ENCODE measurements around the gene PCDHA7.
"Not testable (repeated sequence)": the region's sequence is repeated elsewhere in the genome, so short reads cannot be mapped to it uniquely, and the experiment has no call there.

PCDHA7 gene

DNA sequence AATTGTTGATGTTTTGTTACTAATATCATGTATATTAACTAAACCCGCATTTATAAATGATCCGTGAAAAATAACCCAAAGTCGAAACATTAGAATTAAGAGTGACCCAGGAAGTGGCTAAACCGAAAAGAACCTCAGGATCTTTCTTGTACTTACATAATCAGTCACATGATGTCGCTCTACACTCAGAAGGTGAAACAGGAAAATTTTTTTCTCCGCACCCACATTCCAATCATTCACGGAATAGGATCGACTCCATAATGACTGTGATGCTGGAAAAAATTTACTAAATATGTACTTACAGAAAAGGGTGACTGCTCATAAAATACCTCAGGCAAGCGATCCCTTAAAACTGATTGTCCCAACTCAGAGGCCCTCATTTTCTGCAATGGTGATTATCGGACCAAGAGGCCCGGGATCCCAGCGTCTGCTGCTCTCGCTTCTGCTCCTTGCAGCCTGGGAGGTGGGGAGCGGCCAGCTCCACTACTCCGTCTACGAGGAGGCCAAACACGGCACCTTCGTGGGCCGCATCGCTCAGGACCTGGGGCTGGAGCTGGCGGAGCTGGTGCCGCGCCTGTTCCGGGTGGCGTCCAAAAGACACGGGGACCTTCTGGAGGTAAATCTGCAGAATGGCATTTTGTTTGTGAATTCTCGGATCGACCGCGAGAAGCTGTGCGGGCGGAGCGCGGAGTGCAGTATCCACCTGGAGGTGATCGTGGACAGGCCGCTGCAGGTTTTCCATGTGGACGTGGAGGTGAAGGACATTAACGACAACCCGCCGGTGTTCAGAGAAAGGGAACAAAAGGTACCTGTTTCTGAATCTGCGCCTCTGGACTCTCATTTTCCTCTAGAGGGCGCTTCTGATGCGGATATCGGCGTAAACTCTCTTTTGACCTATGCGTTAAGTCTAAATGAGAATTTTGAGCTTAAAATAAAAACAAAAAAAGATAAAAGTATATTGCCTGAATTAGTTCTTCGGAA, 41.3 kb downstream of the PCDHA7 start, which contains the start of gene PCDHA12:
Gene PCDHA12, plus strand, starts transcription at position 224 of the 981 bp plus-strand sequence. Its CDS starts 165 bp downstream, at position 389.
- H2AFZ ChIP-seq (ENCODE audit: low read length): no peak within 1 kb of the TSS
- no peaks in the 10 kb centered on the region for H4K20me1 ChIP-seq (ENCODE audit: insufficient read depth, low read length)
- no peak within 1 kb of the TSS for H3K4me3 ChIP-seq (ENCODE audit: low read depth, low read length, poor library complexity, severe bottlenecking)
- H3K4me1 ChIP-seq (ENCODE audit: insufficient read depth, low read length, severe bottlenecking): no peaks in the 10 kb centered on the region
- H3K79me2 ChIP-seq (ENCODE audit: insufficient read depth, low read length): no peaks in the 10 kb centered on the region
- H3K36me3 ChIP-seq (ENCODE audit: insufficient read depth, low read length): no peaks in the 10 kb centered on the region
- H3K4me2 ChIP-seq (ENCODE audit: low read length): no peak within 1 kb of the TSS
- no peaks in the 10 kb centered on the region for H3K9me3 ChIP-seq (ENCODE audit: low read length)
- no peak within 1 kb of the TSS for H3K27ac ChIP-seq (ENCODE audit: low read depth, low read length, poor library complexity, severe bottlenecking)
- TF ChIP-seq EZH2 (IDR thresholded peaks at IDR 0.05; ENCODE audit: borderline replicate concordance, low read length): no peak
- TF ChIP-seq, protein P1, sequence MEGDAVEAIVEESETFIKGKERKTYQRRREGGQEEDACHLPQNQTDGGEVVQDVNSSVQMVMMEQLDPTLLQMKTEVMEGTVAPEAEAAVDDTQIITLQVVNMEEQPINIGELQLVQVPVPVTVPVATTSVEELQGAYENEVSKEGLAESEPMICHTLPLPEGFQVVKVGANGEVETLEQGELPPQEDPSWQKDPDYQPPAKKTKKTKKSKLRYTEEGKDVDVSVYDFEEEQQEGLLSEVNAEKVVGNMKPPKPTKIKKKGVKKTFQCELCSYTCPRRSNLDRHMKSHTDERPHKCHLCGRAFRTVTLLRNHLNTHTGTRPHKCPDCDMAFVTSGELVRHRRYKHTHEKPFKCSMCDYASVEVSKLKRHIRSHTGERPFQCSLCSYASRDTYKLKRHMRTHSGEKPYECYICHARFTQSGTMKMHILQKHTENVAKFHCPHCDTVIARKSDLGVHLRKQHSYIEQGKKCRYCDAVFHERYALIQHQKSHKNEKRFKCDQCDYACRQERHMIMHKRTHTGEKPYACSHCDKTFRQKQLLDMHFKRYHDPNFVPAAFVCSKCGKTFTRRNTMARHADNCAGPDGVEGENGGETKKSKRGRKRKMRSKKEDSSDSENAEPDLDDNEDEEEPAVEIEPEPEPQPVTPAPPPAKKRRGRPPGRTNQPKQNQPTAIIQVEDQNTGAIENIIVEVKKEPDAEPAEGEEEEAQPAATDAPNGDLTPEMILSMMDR (IDR thresholded peaks at IDR 0.05; ENCODE audit: low read length): peak; percentile 26
- no peaks in the 10 kb centered on the region for H3F3A ChIP-seq (ENCODE audit: insufficient read depth, low read length)
- no peak within 1 kb of the TSS for H3K9ac ChIP-seq (ENCODE audit: low read length)
- H3K27me3 ChIP-seq (ENCODE audit: insufficient read depth, low read length): no peaks in the 10 kb centered on the region
- no peaks in the 10 kb centered on the region for H3K9me2 ChIP-seq (ENCODE audit: low read depth, low read length)

- not testable (repeated sequence) for H3K36me3 ChIP-seq (ENCODE audit: insufficient read depth, low read length); H3K4me3 ChIP-seq (ENCODE audit: low read depth, low read length, poor library complexity, severe bottlenecking); H3K4me1 ChIP-seq (ENCODE audit: insufficient read depth, low read length, severe bottlenecking); H3K79me2 ChIP-seq (ENCODE audit: insufficient read depth, low read length); H3K9me3 ChIP-seq (ENCODE audit: low read length); H4K20me1 ChIP-seq (ENCODE audit: insufficient read depth, low read length); H3K27me3 ChIP-seq (ENCODE audit: insufficient read depth, low read length); H3K9ac ChIP-seq (ENCODE audit: low read length); H2AFZ ChIP-seq (ENCODE audit: low read length); H3K27ac ChIP-seq (ENCODE audit: low read depth, low read length, poor library complexity, severe bottlenecking); H3K4me2 ChIP-seq (ENCODE audit: low read length); H3F3A ChIP-seq (ENCODE audit: insufficient read depth, low read length); H3K9me2 ChIP-seq (ENCODE audit: low read depth, low read length)
These were observed 42.6 kb downstream of the PCDHA7 start for GRCh38 chr5:140876541-140877261.

DNA sequence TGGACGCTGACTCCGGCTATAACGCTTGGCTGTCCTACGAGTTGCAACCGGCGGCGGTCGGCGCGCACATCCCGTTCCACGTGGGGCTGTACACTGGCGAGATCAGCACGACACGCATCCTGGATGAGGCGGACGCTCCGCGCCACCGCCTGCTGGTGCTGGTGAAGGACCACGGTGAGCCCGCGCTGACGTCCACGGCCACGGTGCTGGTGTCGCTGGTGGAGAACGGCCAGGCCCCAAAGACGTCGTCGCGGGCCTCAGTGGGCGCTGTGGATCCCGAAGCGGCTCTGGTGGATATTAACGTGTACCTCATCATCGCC, 43.2 kb downstream of the PCDHA7 start:
- Histone ChIP-seq H3K9me2 (ENCODE audit: low read depth, low read length) (no peaks in the 10 kb centered on the region), H3K27me3 (ENCODE audit: insufficient read depth, low read length) (no peaks in the 10 kb centered on the region)
- TF ChIP-seq EZH2 (IDR thresholded peaks at IDR 0.05; ENCODE audit: borderline replicate concordance, low read length): no peak
- TF ChIP-seq, protein P1 (IDR thresholded peaks at IDR 0.05; ENCODE audit: low read length): no peak

More for the DNA sequence above, 43.2 kb downstream of the PCDHA7 start:
- H3K9me3 ChIP-seq (ENCODE audit: low read length): no peaks in the 10 kb centered on the region
- H3K4me3 ChIP-seq (ENCODE audit: low read depth, low read length, poor library complexity, severe bottlenecking): no peak overlapping the region
- no peaks in the 10 kb centered on the region for H3K79me2 ChIP-seq (ENCODE audit: insufficient read depth, low read length)
- H2AFZ ChIP-seq (ENCODE audit: low read length): no peak overlapping the region
- H3K9ac ChIP-seq (ENCODE audit: low read length): no peak overlapping the region
- H3K27ac ChIP-seq (ENCODE audit: low read depth, low read length, poor library complexity, severe bottlenecking): no peak overlapping the region
- H3K36me3 ChIP-seq (ENCODE audit: insufficient read depth, low read length): no peaks in the 10 kb centered on the region
- H3K4me2 ChIP-seq (ENCODE audit: low read length): no peak overlapping the region
- H3K4me1 ChIP-seq (ENCODE audit: insufficient read depth, low read length, severe bottlenecking): no peaks in the 10 kb centered on the region
- no peaks in the 10 kb centered on the region for H3F3A ChIP-seq (ENCODE audit: insufficient read depth, low read length)
- H4K20me1 ChIP-seq (ENCODE audit: insufficient read depth, low read length): no peaks in the 10 kb centered on the region

Data from OCI-LY1 (cell line).